Endothelial cell (in vitro differentiated cells): ENCODE results near the gene VWA3B. TPM values are rescaled to one million over a fixed set of nuclear protein-coding genes. Genes with fewer than 3 reads are reported as not detected.

Experiments
- DNase-seq: peaks from one replicate; pipeline ENCODE4 v3.0.0; 2021; ENCODE audit warnings: low spot score
- H3K27ac Mint-ChIP-seq: one replicate; pipeline ENCODE4 v1.8.0; 2021; ENCODE audit warnings: mixed read lengths, inconsistent platforms; ENCODE audit not compliant: unreplicated experiment
- H3K27me3 Mint-ChIP-seq: one replicate; pipeline ENCODE4 v1.8.0; 2021; ENCODE audit warnings: mild to moderate bottlenecking, moderate library complexity, mixed read lengths, inconsistent platforms; ENCODE audit not compliant: unreplicated experiment
- H3K36me3 Mint-ChIP-seq: one replicate; pipeline ENCODE4 v1.8.0; 2021; ENCODE audit warnings: mild to moderate bottlenecking, low read depth, mixed read lengths, inconsistent platforms; ENCODE audit not compliant: unreplicated experiment
- H3K4me1 Mint-ChIP-seq: one replicate; pipeline ENCODE4 v1.8.0; 2021; ENCODE audit warnings: mild to moderate bottlenecking, mixed read lengths, inconsistent platforms; ENCODE audit not compliant: unreplicated experiment
- H3K4me3 Mint-ChIP-seq: one replicate; pipeline ENCODE4 v1.8.0; 2021; ENCODE audit warnings: mild to moderate bottlenecking, mixed read lengths, inconsistent platforms; ENCODE audit not compliant: unreplicated experiment
- H3K9me3 Mint-ChIP-seq: one replicate; pipeline ENCODE4 v1.8.0; 2021; ENCODE audit warnings: mixed read lengths, inconsistent platforms; ENCODE audit not compliant: unreplicated experiment
- total RNA-seq: library from RNA; stranded (reverse); fragmentation: NEBNext Ultra II Directional; extraction: Animal tissue kit (Norgen Biotek cat#: 25700); gene quantifications from one replicate; pipeline ENCODE4 v1.2.1, GENCODE V29; 2021; ENCODE audit not compliant: unreplicated experiment
- TF ChIP-seq, protein P1 (sequence below): fragments of 200-600 bp; sonication (generic); IDR thresholded peaks from one replicate; pipeline ENCODE4 v1.5.0; 2021; ENCODE audit warnings: antibody characterized with exemption; ENCODE audit not compliant: unreplicated experiment

The VWA3B gene
- total RNA-seq, 1 donor from 2014 or later = not detected

DNA sequence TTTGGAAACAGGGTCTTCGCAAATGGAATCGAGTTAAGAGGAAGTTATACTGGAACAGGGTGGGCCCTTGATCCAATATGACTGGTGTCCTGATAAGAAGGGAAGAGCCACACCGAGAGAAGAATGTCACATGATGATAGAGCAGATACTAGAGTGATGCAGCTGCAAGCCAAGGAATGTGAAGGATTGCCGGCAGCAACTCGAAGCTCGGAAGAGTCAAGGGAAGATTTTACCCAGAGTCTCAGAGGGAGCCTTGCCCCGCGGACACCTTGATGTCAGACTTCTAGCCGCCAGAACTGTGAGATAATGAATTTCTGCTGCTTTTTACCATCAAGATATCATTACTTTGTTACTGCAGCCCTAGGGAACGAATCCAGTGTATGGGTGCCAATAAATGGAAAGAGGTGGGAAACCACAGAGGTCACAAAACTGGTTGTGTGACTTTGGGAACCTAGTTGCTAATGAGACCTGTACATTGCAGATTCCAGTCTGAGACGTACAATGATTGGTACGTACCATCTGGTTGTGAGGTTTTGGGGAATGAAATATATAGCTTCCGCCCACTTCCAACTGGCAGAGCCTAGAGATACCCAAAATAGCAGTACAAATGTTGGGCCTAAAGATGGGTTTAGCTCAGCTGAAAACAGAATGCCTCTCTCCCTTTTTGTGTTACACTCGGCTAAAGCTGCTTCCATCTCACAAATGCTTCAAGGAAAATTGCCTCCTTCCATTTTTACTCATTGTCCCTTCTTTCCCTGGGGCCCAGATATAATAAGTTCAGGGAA, 28.6 kb upstream of the VWA3B start:
- Mint-ChIP-seq H3K36me3 (no peaks in the 10 kb centered on the region), H3K27ac (no peak overlapping the region), H3K27me3 (peaks cover 2% of the 10 kb centered on the region), H3K9me3 (no peaks in the 10 kb centered on the region), H3K4me3 (no peak overlapping the region), H3K4me1 (no peaks in the 10 kb centered on the region)
- no peak for DNase-seq
- TF ChIP-seq, protein P1, sequence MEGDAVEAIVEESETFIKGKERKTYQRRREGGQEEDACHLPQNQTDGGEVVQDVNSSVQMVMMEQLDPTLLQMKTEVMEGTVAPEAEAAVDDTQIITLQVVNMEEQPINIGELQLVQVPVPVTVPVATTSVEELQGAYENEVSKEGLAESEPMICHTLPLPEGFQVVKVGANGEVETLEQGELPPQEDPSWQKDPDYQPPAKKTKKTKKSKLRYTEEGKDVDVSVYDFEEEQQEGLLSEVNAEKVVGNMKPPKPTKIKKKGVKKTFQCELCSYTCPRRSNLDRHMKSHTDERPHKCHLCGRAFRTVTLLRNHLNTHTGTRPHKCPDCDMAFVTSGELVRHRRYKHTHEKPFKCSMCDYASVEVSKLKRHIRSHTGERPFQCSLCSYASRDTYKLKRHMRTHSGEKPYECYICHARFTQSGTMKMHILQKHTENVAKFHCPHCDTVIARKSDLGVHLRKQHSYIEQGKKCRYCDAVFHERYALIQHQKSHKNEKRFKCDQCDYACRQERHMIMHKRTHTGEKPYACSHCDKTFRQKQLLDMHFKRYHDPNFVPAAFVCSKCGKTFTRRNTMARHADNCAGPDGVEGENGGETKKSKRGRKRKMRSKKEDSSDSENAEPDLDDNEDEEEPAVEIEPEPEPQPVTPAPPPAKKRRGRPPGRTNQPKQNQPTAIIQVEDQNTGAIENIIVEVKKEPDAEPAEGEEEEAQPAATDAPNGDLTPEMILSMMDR = no peak

GRCh38 chr2:98060277-98060676, 26.7 kb upstream of the VWA3B start:
- no peak for DNase-seq
- Mint-ChIP-seq H3K4me3 (no peak overlapping the region), H3K4me1 (no peaks in the 10 kb centered on the region), H3K36me3 (no peaks in the 10 kb centered on the region), H3K9me3 (no peaks in the 10 kb centered on the region), H3K27me3 (peaks cover 2% of the 10 kb centered on the region), H3K27ac (no peak overlapping the region)
- TF ChIP-seq, protein P1 = no peak

DNA sequence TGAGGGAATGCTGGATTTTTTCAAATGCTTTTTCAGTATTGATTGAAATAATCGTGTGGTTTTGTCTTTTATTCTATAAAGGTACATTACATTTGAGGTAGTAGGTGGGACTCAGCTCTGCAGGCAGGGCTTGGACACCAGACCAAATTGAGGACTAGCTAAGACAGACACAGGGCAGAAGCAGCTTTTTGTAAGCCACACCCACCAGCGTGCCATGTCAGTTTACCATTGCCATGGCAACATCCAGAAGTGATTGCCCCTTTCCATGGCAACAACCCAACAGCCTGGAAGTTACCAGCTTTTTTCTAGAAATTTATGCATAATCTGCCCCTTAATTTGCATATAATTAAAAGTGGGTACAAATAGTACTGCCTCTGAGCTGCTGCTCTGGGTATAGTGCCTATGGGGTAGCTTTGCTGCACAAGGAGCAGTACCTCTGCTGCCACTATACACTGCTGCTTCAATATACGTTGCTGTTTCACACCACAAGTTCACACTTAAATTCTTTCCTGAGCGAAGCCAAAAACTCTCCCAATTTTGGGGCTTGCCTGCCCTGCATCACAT, 23.6 kb upstream of the VWA3B start:
- Mint-ChIP-seq H3K27me3 (no peaks in the 10 kb centered on the region), H3K4me3 (no peak overlapping the region), H3K36me3 (no peaks in the 10 kb centered on the region), H3K9me3 (no peaks in the 10 kb centered on the region), H3K4me1 (no peaks in the 10 kb centered on the region), H3K27ac (no peak overlapping the region)
- DNase-seq = no peak
- TF ChIP-seq, protein P1 = no peak

DNA sequence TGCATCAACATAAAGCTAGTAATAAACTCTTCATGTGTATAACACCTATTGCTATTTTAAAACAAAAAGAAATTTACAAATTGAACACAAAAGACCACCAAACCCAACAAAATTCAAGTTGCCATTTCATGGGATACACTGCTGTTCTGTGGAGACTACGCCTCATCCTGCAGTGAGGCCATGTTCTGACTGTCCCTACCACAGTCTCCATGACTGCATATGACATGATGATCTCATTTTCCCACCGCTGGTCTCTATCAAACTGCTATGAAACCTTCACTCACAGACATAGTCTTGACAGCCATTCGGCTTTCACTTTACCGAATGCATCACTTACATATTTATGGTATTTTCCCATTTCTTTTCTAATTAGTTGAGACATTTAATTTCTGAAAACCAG, 21.2 kb upstream of the VWA3B start:
- Mint-ChIP-seq H3K27me3 (no peaks in the 10 kb centered on the region), H3K9me3 (no peaks in the 10 kb centered on the region), H3K4me1 (no peaks in the 10 kb centered on the region), H3K27ac (no peak overlapping the region), H3K4me3 (no peak overlapping the region), H3K36me3 (no peaks in the 10 kb centered on the region)
- DNase-seq = no peak
- TF ChIP-seq, protein P1 = no peak

DNA sequence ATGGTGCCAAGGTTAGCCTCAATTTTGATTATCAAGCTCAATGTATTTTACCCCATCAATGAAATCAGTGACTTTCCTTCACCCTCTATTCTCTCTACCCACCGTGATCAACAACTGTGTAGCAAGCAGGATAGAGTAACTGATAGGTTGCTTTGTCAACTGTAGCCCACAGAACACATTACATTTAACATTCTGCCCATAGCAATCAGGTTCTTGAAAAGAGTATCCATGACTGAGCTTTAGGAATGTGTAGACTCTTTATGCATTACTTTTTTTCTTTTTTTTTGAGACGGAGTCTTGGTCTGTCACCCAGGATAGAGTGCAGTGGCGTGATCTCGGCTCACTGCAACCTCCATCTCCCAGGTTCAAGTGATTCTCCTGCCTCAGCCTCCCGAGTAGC, 19.8 kb upstream of the VWA3B start:
- H3K27me3 Mint-ChIP-seq = no peaks in the 10 kb centered on the region
- H3K4me1 Mint-ChIP-seq = no peaks in the 10 kb centered on the region
- no peaks in the 10 kb centered on the region for H3K9me3 Mint-ChIP-seq
- no peak for DNase-seq
- TF ChIP-seq, protein P1 = no peak
- no peak overlapping the region for H3K27ac Mint-ChIP-seq
- H3K36me3 Mint-ChIP-seq = no peaks in the 10 kb centered on the region
- H3K4me3 Mint-ChIP-seq = no peak overlapping the region
